GM18870 (cell line): ENCODE measurements around the gene PITPNB.

Experiments
- ATAC-seq: cut with Tn5 transposase; IDR thresholded peaks from one replicate; pipeline ENCODE4 v1.9.1; 2021; ENCODE audit warnings: moderate library complexity; ENCODE audit not compliant: unreplicated experiment

Gene PITPNB

GRCh38 chr22:27919222-27919941 is at the start of gene PITPNB:
PITPNB (minus strand) TSS chr22:27919256; CDS start chr22:27919191, 65 bp downstream.
- ATAC-seq, result peak; percentile 68

DNA sequence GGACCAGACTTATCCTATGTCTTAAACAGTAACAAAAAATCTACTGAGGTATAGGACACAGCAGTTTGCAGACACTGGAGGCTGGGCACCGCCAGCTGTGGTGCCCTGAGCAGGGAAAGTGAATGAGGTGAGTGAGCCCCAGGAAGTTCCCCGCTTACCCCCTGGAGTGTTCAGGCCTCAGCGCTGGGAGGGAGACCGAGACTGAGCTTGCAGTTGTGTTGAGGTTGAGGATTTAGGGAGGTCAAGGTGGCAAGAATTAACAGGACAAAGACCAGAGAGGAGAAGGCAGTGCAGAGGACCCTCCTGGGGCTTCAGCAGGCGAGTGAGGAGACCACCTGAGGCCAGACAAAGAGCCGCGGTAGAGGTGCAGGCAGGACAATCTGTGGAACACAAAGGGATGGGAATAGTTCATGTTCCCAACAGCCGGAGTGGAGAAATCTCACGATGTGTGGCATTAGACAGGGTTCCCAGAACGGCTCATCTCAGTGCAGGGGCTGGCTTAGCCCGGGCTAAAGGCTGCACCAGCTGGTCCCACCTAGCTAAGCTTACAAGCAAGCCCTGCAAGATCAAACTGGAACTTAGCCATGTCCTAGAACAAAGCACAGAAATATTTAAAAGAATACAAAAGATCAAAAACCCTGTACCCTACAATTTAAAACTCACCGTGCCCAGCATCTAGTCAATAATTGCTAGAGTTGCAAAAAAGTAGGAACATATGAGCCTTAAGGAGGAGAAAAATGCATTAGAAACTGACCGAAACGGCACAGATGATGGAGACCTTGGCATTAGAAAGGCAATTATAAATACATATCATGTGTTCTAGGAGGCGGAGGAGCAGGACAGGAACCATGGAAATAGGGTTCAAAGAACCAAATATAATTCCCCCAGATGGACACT is 47.4 kb upstream of the PITPNB start:
- no peak for ATAC-seq

DNA sequence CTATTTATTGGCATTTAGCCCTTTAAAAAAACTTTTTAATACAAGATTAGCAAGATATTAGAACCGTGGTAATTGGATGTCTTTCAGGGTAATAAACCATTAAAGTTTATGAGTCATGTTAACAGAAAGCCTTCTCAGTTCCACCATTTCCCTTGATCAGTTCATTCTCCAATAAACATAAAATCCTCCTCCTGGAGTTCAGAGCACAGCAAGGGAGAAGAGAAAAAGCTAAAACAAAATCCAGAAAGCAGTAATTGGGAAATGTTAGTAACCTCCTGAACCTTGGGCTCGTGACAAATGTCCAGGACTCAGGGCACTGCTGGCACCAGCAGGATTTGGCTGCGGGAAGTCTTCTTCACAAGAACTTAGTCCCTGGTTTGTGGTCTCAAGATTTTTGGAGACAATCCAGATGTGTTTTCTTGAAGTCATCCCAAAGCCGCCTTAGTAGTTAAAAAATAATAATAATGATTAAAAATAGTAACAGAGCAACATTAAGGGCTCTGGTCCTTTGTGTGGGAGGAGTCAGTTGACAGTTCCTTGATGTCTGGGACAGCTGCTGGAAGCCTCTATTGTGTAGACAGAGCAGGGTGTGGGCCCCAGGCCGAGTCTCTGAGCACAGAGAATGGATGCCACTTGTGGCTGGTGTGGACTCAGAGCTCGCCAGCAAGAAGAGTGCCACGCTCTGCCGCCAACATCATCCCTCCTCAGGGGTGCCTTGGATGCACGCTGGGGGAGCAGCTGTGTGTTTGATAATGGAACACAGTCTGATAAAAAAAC is 43.4 kb upstream of the PITPNB start:
- no peak for ATAC-seq

DNA sequence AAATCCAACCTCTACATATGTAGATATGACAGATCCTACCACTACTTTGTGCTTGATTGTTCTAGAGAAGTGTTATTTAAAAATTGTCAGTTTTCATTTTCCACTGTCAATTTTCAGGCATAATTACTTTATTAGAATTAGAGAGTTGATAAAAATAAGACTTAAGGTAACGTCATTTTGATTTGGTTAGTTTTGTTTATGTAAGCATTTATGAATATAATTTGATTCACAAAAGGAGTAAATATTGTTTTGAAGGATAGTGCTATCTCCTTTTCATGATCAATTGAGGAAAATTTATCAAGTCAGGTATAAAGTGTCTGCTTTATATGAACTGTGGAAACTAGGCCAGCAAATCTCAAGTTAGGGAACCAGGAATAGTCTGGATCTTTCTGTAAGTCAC is 42.6 kb upstream of the PITPNB start:
- no peak for ATAC-seq

DNA sequence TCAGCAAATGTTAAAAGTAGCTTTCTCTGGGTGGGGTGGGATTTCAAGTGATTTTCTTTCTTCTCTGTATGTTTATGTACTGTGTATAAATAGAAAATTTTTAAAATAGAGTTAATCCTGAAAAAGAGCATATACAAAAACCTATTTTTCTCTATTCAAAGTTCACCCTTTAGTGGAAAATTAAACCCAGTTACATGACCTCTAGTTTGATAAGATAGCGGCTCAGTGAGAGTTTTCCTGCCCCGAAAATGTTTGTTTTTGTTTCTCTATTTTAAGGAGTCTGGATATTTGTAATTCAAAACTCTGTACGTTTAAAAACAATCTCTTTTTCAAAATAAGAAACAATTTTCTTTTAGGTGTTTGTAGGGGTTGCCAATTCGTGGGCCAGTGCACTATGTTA is 42.1 kb upstream of the PITPNB start:
- ATAC-seq, result no peak

DNA sequence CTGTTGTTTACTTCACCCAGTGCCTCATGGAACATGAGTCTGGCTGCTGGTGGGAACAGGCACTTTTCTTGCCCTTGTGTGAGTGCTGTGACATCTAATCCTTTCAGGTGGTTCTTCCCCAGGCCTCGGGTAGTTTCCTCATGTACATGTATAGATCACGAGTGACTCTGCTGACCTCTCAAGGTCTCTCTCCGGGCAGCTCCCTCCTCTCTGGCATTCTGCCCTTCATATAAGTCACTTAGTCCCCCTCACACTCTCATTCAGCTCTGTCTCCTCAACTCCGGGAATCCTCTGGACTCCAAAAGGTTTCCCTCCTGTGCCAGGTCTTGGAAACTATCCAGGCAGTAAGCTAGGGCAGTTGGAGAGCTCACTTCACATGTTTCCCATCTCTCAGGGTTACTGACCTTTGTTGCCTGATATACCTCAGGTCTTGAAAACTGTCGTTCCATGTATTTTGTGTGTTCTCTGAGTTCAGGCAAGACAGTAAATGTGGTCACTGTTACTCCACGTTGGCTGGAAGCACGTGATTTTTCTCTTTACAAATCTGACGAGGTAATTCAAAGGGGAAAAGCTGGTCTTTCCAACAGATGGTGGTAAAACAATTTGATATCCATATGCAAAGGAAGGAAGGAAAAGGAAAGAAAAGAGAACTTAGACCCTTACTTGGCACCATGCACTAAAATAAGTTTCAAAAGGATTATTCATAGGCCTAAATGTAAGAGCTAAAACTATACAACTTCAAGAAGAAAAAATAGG is 40.5 kb upstream of the PITPNB start:
- ATAC-seq, result no peak

DNA sequence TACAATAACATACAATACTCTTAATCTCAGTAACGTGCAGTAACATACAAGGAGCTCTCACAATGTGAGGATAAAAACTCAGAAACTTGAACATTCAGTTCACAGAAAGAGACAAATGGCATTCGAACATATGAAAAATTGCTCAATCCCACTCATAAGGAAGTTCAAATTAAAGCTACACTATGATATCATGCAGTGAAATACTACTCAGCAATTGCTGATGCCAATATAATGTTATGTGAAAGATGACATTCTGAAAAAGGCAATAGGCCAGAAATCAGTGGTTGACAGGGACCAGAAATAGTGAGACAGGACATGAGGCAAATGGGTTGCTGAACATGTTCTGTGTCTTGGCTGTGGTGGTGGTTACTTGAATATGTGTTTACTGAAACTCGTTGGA is 33.7 kb upstream of the PITPNB start:
- ATAC-seq, result no peak

DNA sequence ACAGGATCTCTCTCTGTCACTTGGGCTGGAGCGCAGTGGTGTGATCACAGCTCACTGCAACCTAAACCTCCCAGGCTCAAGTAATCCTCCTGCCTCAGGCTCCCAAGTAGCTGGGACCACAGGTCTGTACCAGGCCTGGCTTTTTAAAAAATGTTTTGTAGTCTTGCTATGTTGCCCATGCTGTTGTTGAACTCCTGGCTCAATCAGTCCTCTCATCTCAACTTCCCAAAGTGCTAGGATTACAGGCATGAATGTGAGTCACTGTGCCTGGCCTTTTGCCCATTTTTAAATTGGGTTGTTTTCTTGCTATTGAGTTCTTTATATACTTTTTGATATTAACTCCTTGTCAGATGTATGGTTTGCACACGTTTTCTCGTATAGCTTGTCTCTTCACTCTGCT is 33.0 kb upstream of the PITPNB start:
- ATAC-seq, result no peak

DNA sequence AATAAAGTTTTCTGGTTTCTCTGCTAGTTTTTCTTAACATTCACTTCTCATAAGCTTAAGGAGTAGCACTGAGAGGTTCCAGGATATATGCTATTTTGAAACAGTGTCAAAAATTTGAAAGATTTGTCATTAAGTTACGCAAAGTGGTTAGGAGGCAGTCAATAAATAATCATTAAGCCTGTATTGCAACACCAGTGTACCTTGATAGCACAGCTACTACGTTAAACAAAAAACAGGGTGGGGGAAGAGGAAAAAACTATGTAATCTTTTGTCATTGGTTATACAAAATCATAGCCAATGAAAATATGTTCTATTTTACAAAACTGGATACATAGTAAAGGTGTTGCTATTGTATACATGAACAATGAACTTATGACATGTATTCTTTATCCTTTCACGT is 30.4 kb upstream of the PITPNB start:
- no peak for ATAC-seq

GRCh38 chr22:27948569-27948968 is 29.5 kb upstream of the PITPNB start:
- no peak for ATAC-seq

DNA sequence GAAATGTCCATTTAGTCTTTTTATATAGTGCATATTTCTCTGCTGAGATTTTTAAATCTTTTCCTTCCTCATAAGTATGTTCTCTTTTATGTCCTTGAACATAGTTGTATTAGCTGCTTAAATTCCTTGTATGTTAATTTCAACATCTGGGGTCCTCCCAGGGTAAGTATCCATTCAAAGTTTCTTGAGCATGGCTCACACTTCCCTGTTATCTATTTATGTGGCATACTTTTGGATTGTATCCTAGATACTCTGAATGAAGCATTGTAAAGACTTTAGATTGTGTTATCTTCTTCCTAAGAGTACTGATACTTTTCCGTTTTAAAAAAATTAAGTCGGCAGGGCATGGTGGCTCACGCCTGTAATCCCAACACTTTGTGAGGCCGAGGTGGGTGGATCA is 28.4 kb upstream of the PITPNB start:
- no peak for ATAC-seq

DNA sequence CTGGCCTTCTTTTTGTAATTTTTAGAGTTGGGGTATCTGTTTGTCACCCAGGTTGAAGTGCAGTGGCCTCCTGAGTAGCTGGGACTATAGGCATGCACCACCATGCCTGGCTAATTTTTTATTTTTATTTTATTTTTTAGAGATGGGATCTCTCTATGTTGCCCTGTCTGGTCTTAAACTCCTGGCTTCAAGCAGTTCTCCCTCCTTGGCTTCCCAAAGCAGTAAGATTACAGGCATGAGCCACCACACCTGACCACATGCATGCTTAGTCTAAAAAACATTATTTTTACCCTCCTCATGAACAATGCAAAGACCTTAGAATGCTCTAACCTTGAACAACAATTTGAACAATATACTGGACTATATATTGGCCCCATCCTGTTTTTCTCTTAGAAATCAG is 22.1 kb upstream of the PITPNB start:
- no peak for ATAC-seq

GRCh38 chr22:27937453-27937852 is 18.4 kb upstream of the PITPNB start:
- no peak for ATAC-seq

GRCh38 chr22:27935897-27936296 is 16.8 kb upstream of the PITPNB start:
- ATAC-seq, result no peak

DNA sequence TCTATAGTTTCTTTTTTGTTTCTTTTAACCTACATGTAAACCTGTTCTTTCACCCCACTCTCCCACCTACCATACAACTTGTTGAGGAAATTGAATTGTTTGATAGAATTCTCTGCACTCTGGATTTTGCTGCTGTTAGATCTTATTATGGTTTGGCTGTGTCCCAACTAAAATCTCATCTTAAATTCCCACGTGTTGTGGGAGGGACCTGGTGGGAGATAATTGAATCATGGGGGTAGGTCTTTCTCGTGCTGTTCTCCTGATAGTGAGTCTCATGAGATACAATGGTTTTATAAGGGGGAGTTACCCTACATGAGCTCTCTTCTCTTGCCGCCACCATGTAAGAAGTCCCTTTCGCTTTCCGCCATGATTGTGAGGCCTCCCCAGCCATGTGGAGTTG is 15.0 kb upstream of the PITPNB start:
- no peak for ATAC-seq

GRCh38 chr22:27933186-27933983 is 14.3 kb upstream of the PITPNB start:
- ATAC-seq, result no peak

GRCh38 chr22:27930331-27931060 is 11.4 kb upstream of the PITPNB start:
- ATAC-seq, result no peak

GRCh38 chr22:27927608-27928007 is 8.6 kb upstream of the PITPNB start:
- ATAC-seq, result no peak

GRCh38 chr22:27925331-27925730 is 6.3 kb upstream of the PITPNB start:
- no peak for ATAC-seq
